IMR-90 (cell line): ENCODE data around the gene MGLL. TPM values are rescaled to one million over a fixed set of nuclear protein-coding genes. Genes with fewer than 3 reads are reported as not detected.

Experiments used
- ATAC-seq: fragments of 200-7000 bp; cut with Tn5 transposase; 2 replicates; pipeline ENCODE4 v1.9.1; 2020; ENCODE audit warnings: low read depth, mild to moderate bottlenecking, moderate library complexity
- BruUV-seq: library from RNA; stranded (reverse); fragments of 400-500 nt; replicated peaks from 2 replicates; lab custom pipeline; 2021; lab: Mats Ljungman, UMichigan
- CTCF ChIA-PET: fragments of 300-600 bp; formaldehyde crosslinking; extraction: SDS; loops from one replicate; lab custom pipeline; 2021; ENCODE audit warnings: antibody characterized with exemption; lab: Yijun Ruan, JAX
- POLR2A ChIA-PET: fragments of 300-600 bp; sonication (Branson Sonifier 250); formaldehyde crosslinking; loops from one replicate; lab custom pipeline; 2022; ENCODE audit warnings: antibody characterized with exemption; ENCODE audit not compliant: unreplicated experiment; lab: Charles Lee
- DNase-seq: peaks from one replicate; pipeline ENCODE4 v3.0.0; 2013
- H2AFZ ChIP-seq: replicated peaks from 2 replicates; pipeline ENCODE3; 2013; ENCODE audit warnings: low read length, mild to moderate bottlenecking; ENCODE audit not compliant: poor library complexity
- H2AK5ac ChIP-seq: 2 replicates; pipeline ENCODE4 v1.6.1; 2013; ENCODE audit warnings: low read depth, low read length, inconsistent platforms
- H2AK9ac ChIP-seq: replicated peaks from 2 replicates; pipeline ENCODE3; 2013; ENCODE audit warnings: mild to moderate bottlenecking, low read depth, low read length, moderate library complexity; ENCODE audit not compliant: poor library complexity
- H2BK120ac ChIP-seq: 2 replicates; pipeline ENCODE4 v1.6.1; 2013; ENCODE audit warnings: low read depth, low read length, inconsistent platforms
- H2BK15ac ChIP-seq: 3 replicates; pipeline ENCODE4 v1.6.1; 2013; ENCODE audit warnings: low read depth, low read length, inconsistent platforms
- H2BK20ac ChIP-seq: 2 replicates; pipeline ENCODE4 v1.6.1; 2013; ENCODE audit warnings: low read depth, mild to moderate bottlenecking, inconsistent platforms, low read length, moderate library complexity
- H2BK5ac ChIP-seq: 2 replicates; pipeline ENCODE4 v1.6.1; 2013; ENCODE audit warnings: mild to moderate bottlenecking, low read depth, low read length, inconsistent platforms; ENCODE audit not compliant: poor library complexity, severe bottlenecking
- H3K14ac ChIP-seq: replicated peaks from 2 replicates; pipeline ENCODE4 v1.6.1; 2013; ENCODE audit warnings: low read depth, low read length, inconsistent platforms
- H3K18ac ChIP-seq: 2 replicates; pipeline ENCODE4 v1.6.1; 2013; ENCODE audit warnings: low read depth, low read length, control low read depth
- H3K23ac ChIP-seq: 2 replicates; pipeline ENCODE4 v1.6.1; 2013; ENCODE audit warnings: low read depth, low read length, inconsistent platforms
- H3K27ac ChIP-seq: 2 replicates; pipeline ENCODE4 v1.5.1; 2013; ENCODE audit warnings: mild to moderate bottlenecking, control low read depth, low read length; ENCODE audit not compliant: insufficient read depth
- H3K27me3 ChIP-seq: 2 replicates; pipeline ENCODE4 v1.6.1; 2013; ENCODE audit warnings: low read length; ENCODE audit not compliant: control insufficient read depth, insufficient read depth
- H3K36me3 ChIP-seq: 2 replicates; pipeline ENCODE4 v1.6.1; 2013; ENCODE audit warnings: low read length, mixed read lengths; ENCODE audit not compliant: control insufficient read depth, insufficient read depth
- H3K4ac ChIP-seq: 2 replicates; pipeline ENCODE4 v1.6.1; 2013; ENCODE audit warnings: low read depth, low read length, inconsistent platforms
- H3K4me1 ChIP-seq: 2 replicates; pipeline ENCODE4 v1.6.1; 2013; ENCODE audit warnings: low read length, mixed read lengths; ENCODE audit not compliant: control insufficient read depth, insufficient read depth
- H3K4me2 ChIP-seq: 2 replicates; pipeline ENCODE4 v1.6.1; 2013; ENCODE audit warnings: low read depth, mild to moderate bottlenecking, control low read depth, low read length, moderate library complexity
- H3K4me3 ChIP-seq: 2 replicates; pipeline ENCODE4 v1.5.1; 2013; ENCODE audit warnings: low read depth, mild to moderate bottlenecking, control low read depth, low read length, moderate library complexity; ENCODE audit not compliant: insufficient read depth
- H3K56ac ChIP-seq: 2 replicates; pipeline ENCODE4 v1.6.1; 2013; ENCODE audit warnings: low read length, inconsistent platforms; ENCODE audit not compliant: insufficient read depth; ENCODE audit errors: extremely low read depth
- H3K79me1 ChIP-seq, 2 experiments: 2 replicates each; pipeline ENCODE4 v1.6.1; 2013; ENCODE audit warnings: low read length in 2 of 2, inconsistent platforms in 1 of 2, low read depth in 1 of 2
- H3K9ac ChIP-seq: 2 replicates; pipeline ENCODE4 v1.6.1; 2013; ENCODE audit warnings: low read depth, low read length, control low read depth
- H3K9me1 ChIP-seq: 2 replicates; pipeline ENCODE4 v1.6.1; 2013; ENCODE audit warnings: low read length, inconsistent platforms; ENCODE audit not compliant: insufficient read depth
- H3K9me3 ChIP-seq: 2 replicates; pipeline ENCODE4 v1.6.1; 2013; ENCODE audit warnings: low read length; ENCODE audit not compliant: control insufficient read depth, insufficient read depth
- H4K20me1 ChIP-seq: 2 replicates; pipeline ENCODE4 v1.6.1; 2013; ENCODE audit warnings: low read length, inconsistent platforms; ENCODE audit not compliant: insufficient read depth
- H4K5ac ChIP-seq: 2 replicates; pipeline ENCODE4 v1.6.1; 2013; ENCODE audit warnings: mild to moderate bottlenecking, low read depth, low read length, control low read depth
- H4K8ac ChIP-seq, 2 experiments: 2 replicates each; pipeline ENCODE4 v1.6.1; 2013; ENCODE audit warnings: low read depth in 2 of 2, low read length in 2 of 2, control low read depth in 1 of 2, inconsistent platforms in 1 of 2
- H4K91ac ChIP-seq: 2 replicates; pipeline ENCODE4 v1.6.1; 2013; ENCODE audit warnings: low read depth, low read length, inconsistent platforms; ENCODE audit not compliant: insufficient read depth
- BHLHE40 ChIP-seq: fragments of 150-350 bp; IDR thresholded peaks from 2 replicates; pipeline ENCODE4 v1.6.1; 2016; ENCODE audit warnings: mild to moderate bottlenecking, low read depth, low read length
- CEBPB ChIP-seq: IDR thresholded peaks from 2 replicates; pipeline ENCODE4 v1.6.1; 2012; ENCODE audit warnings: low read depth, low read length, improper control_type of control experiment
- CHD1 ChIP-seq: IDR thresholded peaks from 2 replicates; pipeline ENCODE4 v1.6.1; 2012; ENCODE audit warnings: low read depth, low read length, improper control_type of control experiment
- ELK1 ChIP-seq: fragments of 150-350 bp; IDR thresholded peaks from 2 replicates; pipeline ENCODE4 v1.6.1; 2016; ENCODE audit warnings: low read depth, mild to moderate bottlenecking, low read length, moderate library complexity, borderline replicate concordance
- FOS ChIP-seq: fragments of 150-350 bp; IDR thresholded peaks from 2 replicates; pipeline ENCODE4 v1.6.1; 2016; ENCODE audit warnings: low read depth, low read length
- MAFK ChIP-seq: IDR thresholded peaks from 2 replicates; pipeline ENCODE4 v1.6.1; 2012; ENCODE audit warnings: low read depth, low read length, improper control_type of control experiment
- MAZ ChIP-seq: IDR thresholded peaks from 2 replicates; pipeline ENCODE4 v1.6.1; 2012; ENCODE audit warnings: low read depth, mild to moderate bottlenecking, low read length, improper control_type of control experiment, moderate library complexity, borderline replicate concordance
- MXI1 ChIP-seq: IDR thresholded peaks from 2 replicates; pipeline ENCODE4 v1.6.1; 2012; ENCODE audit warnings: low read depth, mild to moderate bottlenecking, low read length, moderate library complexity, borderline replicate concordance
- NFE2L2 ChIP-seq: fragments of 150-350 bp; IDR thresholded peaks from 2 replicates; pipeline ENCODE4 v1.6.1; 2016; ENCODE audit warnings: low read depth, mild to moderate bottlenecking, low read length
- POLR2A ChIP-seq: IDR thresholded peaks from 2 replicates; pipeline ENCODE4 v1.6.1; 2012; ENCODE audit warnings: mild to moderate bottlenecking, low read depth, low read length
- RAD21 ChIP-seq: IDR thresholded peaks from 2 replicates; pipeline ENCODE4 v1.6.1; 2012; ENCODE audit warnings: low read length, improper control_type of control experiment
- RCOR1 ChIP-seq: IDR thresholded peaks from 2 replicates; pipeline ENCODE4 v1.6.1; 2012; ENCODE audit warnings: mild to moderate bottlenecking, low read length, improper control_type of control experiment; ENCODE audit not compliant: insufficient replicate concordance
- RFX5 ChIP-seq: IDR thresholded peaks from 2 replicates; pipeline ENCODE4 v1.8.0; 2012; ENCODE audit warnings: low read depth, mild to moderate bottlenecking, low read length, moderate library complexity
- SMC3 ChIP-seq: fragments of 150-350 bp; IDR thresholded peaks from 2 replicates; pipeline ENCODE4 v1.6.1; 2016; ENCODE audit warnings: low read depth, mild to moderate bottlenecking, antibody characterized with exemption, low read length, moderate library complexity
- USF2 ChIP-seq: fragments of 150-350 bp; IDR thresholded peaks from 2 replicates; pipeline ENCODE4 v1.6.1; 2017; ENCODE audit warnings: mild to moderate bottlenecking, antibody characterized with exemption, low read length, low read depth
- WGBS, 2 experiments: methylation state at CpG; one replicate each; pipeline versions ENCODE4 v1.1.5 to v1.1.7; 2013; ENCODE audit warnings: missing lambda C conversion rate in 2 of 2; ENCODE audit not compliant: insufficient read length in 1 of 2; ENCODE audit errors: extremely low coverage in 2 of 2; 5-methylcytosine and 5-hydroxymethylcytosine counted together
- dilution Hi-C: fragments of 300-500 bp; cut with HindIII; formaldehyde crosslinking; loops from one replicate; pipeline ENCODE4 v1.14.3; 2018; ENCODE audit warnings: low sequenced_read_pairs; ENCODE audit not compliant: unreplicated experiment
- in situ Hi-C: fragments of 300-500 bp; cut with MboI; formaldehyde crosslinking; loops from 3 replicates; pipeline ENCODE4 v1.14.3; 2019; ENCODE audit warnings: low sequenced_read_pairs, inconsistent platforms, mixed read lengths
- intact Hi-C: fragments of 100-400 bp; cut with micrococcal nuclease; formaldehyde crosslinking; loops from 2 replicates; pipeline ENCODE4 v1.10.0; 2022
- polyA plus RNA-seq, 3 experiments: library from polyadenylated mRNA; depleted of rRNA; stranded (reverse); fragments of >200 nt; gene quantifications; 2 replicates each; pipeline ENCODE4 v1.2.3, GENCODE V29; 2012; ENCODE audit warnings: low replicate concordance in 1 of 3
- total RNA-seq: library from RNA; depleted of rRNA; stranded (reverse); fragments of >200 nt; gene quantifications from 2 replicates; pipeline ENCODE4 v1.2.3, GENCODE V29; 2012

MGLL gene
- total and polyA plus RNA-seq, 2 of the 4 experiments (the other 2 are of a cell fraction), result 23.7 to 60.6 TPM

- no peak overlapping the region for H3K4ac ChIP-seq
- no peak overlapping the region for H2BK120ac ChIP-seq
- no peak overlapping the region for H3K56ac ChIP-seq
- no peak overlapping the region for H4K5ac ChIP-seq
- no peak overlapping the region for H3K4me2 ChIP-seq
- no peak overlapping the region for H3K14ac ChIP-seq
- DNase-seq (no peak), ATAC-seq (no peak)
- H3K36me3 ChIP-seq, result peaks cover 18% of the 10 kb centered on the region
- intact Hi-C loops (no loop called here), in situ Hi-C loops (no loop called here), dilution Hi-C loops (no loop called here)
- no peak overlapping the region for H2AK5ac ChIP-seq
- no peak overlapping the region for H3K9ac ChIP-seq
- no peak overlapping the region for H2BK20ac ChIP-seq
- TF ChIP-seq RCOR1, result no peak
- no peak for TF ChIP-seq CEBPB
- no peak for TF ChIP-seq FOS
- no peak for TF ChIP-seq MAZ
- no peak for TF ChIP-seq RFX5
- TF ChIP-seq RAD21, result no peak
- TF ChIP-seq CHD1, result no peak
- TF ChIP-seq NFE2L2, result no peak
- no peak for TF ChIP-seq ELK1
- no peak for TF ChIP-seq SMC3
- no peak for TF ChIP-seq BHLHE40
- no peak for TF ChIP-seq USF2
- TF ChIP-seq MAFK, result no peak
- no peak for TF ChIP-seq POLR2A
- TF ChIP-seq MXI1, result no peak
- no peaks in the 10 kb centered on the region for H3K27me3 ChIP-seq
- POLR2A ChIA-PET, result no interaction called here
- 0 out of 4 replicates have a peak, but pooled peaks cover 0 to under 1% of the 10 kb centered on the region in 2 experiments for H3K79me1 ChIP-seq
- BruUV-seq, result no TSS peak
- no peak overlapping the region for H2BK5ac ChIP-seq
- no peak overlapping the region for H4K8ac ChIP-seq
- H2AFZ ChIP-seq, result no peak overlapping the region
- H3K4me3 ChIP-seq, result no peak overlapping the region
- H3K23ac ChIP-seq, result no peak overlapping the region
- no peaks in the 10 kb centered on the region for H4K20me1 ChIP-seq
- H3K27ac ChIP-seq, result no peak overlapping the region
- no peak overlapping the region for H4K91ac ChIP-seq
- peaks cover 2% of the 10 kb centered on the region; the same call in 1 of the 2 replicates for H3K9me1 ChIP-seq
- no peak overlapping the region for H3K18ac ChIP-seq
- H2AK9ac ChIP-seq, result no peak overlapping the region
- no CpG with 5 or more reads among the region's 8 CpGs for whole genome bisulfite sequencing, 2 experiments
- no peak overlapping the region for H2BK15ac ChIP-seq
- no peaks in the 10 kb centered on the region for H3K4me1 ChIP-seq
- CTCF ChIA-PET, result no interaction called here
- no peaks in the 10 kb centered on the region for H3K9me3 ChIP-seq
Measured at GRCh38 chr3:127682561-127682960, 139.8 kb downstream of the MGLL start.
